ENCODE results near the gene CNTN5.

Gene CNTN5

GRCh38 chr11:99068832-99069231 is 48.1 kb downstream of the CNTN5 start:
- Histone ChIP-seq H4K91ac (ENCODE audit: low read length) (no peak overlapping the region), H3K4me1 (ENCODE audit: control insufficient read depth, insufficient read depth, low read depth, low read length) (no peaks in the 10 kb centered on the region), H2BK120ac (ENCODE audit: low read depth, low read length) (no peak overlapping the region), H3K4ac (ENCODE audit: low read depth in 1 of 2, low read length in 2 of 2) (no peak overlapping the region), H3K9me3 (ENCODE audit: control insufficient read depth, low read length) (no peaks in the 10 kb centered on the region), H4K8ac (ENCODE audit: low read length) (no peak overlapping the region), H3K27ac (ENCODE audit: low read length, poor library complexity, severe bottlenecking) (no peak overlapping the region), H3K9ac (ENCODE audit: low read length) (no peak overlapping the region), H3K14ac (ENCODE audit: low read length in 2 of 2) (no peak overlapping the region), H3K4me2 (ENCODE audit: low read length, poor library complexity, severe bottlenecking) (no peak overlapping the region), H2BK15ac (ENCODE audit: low read depth, poor library complexity, severe bottlenecking) (no peak overlapping the region), H3K79me1 (replicated peaks; ENCODE audit: low read length, poor library complexity, severe bottlenecking) (no peaks in the 10 kb centered on the region), H2AFZ (ENCODE audit: low read depth, low read length) (no peak overlapping the region), H3K4me3 (ENCODE audit: insufficient read depth in 1 of 2, low read depth in 1 of 2, low read length in 2 of 2) (no peak overlapping the region), H3K23ac (ENCODE audit: low read length in 2 of 2) (no peak overlapping the region), H2BK5ac (ENCODE audit: low read depth, low read length, poor library complexity, severe bottlenecking) (no peak overlapping the region), H3K18ac (ENCODE audit: low read depth in 1 of 2, low read length in 2 of 2) (no peak overlapping the region), H2AK5ac (ENCODE audit: low read length, severe bottlenecking) (no peak overlapping the region), H3K36me3 (ENCODE audit: control insufficient read depth in 1 of 2, insufficient read depth in 2 of 2, low read depth in 1 of 2, low read length in 2 of 2) (no peaks in the 10 kb centered on the region), H3K27me3 (ENCODE audit: control insufficient read depth in 1 of 2, insufficient read depth in 1 of 2, low read length in 2 of 2) (no peaks in the 10 kb centered on the region), H2BK12ac (ENCODE audit: low read length in 2 of 2) (no peak overlapping the region)
- WGBS, result no CpG with 5 or more reads among the region's 2 CpGs
- no peak for DNase-seq

GRCh38 chr11:99069856-99070444 is 49.2 kb downstream of the CNTN5 start:
- 12% methylated on average over 6 of the region's 8 CpGs for WGBS
- Histone ChIP-seq H3K9ac (ENCODE audit: low read length) (peak overlapping the region; percentile 70), H3K23ac (ENCODE audit: low read length in 2 of 2) (no peak overlapping the region)

GRCh38 chr11:99079576-99079975 is 58.8 kb downstream of the CNTN5 start:
- Histone ChIP-seq H3K9ac (ENCODE audit: low read length) (no peak overlapping the region), H3K4me2 (ENCODE audit: low read length, poor library complexity, severe bottlenecking) (no peak overlapping the region), H4K91ac (ENCODE audit: low read length) (no peak overlapping the region), H2BK5ac (ENCODE audit: low read depth, low read length, poor library complexity, severe bottlenecking) (no peak overlapping the region), H3K18ac (ENCODE audit: low read depth in 1 of 2, low read length in 2 of 2) (no peak overlapping the region), H3K4me3 (ENCODE audit: insufficient read depth in 1 of 2, low read depth in 1 of 2, low read length in 2 of 2) (no peak overlapping the region), H3K9me3 (ENCODE audit: control insufficient read depth, low read length) (no peaks in the 10 kb centered on the region), H2BK120ac (ENCODE audit: low read depth, low read length) (no peak overlapping the region), H3K14ac (ENCODE audit: low read length in 2 of 2) (no peak overlapping the region), H3K79me1 (replicated peaks; ENCODE audit: low read length, poor library complexity, severe bottlenecking) (no peaks in the 10 kb centered on the region), H2AFZ (ENCODE audit: low read depth, low read length) (no peak overlapping the region), H2AK5ac (ENCODE audit: low read length, severe bottlenecking) (no peak overlapping the region), H2BK15ac (ENCODE audit: low read depth, poor library complexity, severe bottlenecking) (no peak overlapping the region), H3K4me1 (ENCODE audit: control insufficient read depth, insufficient read depth, low read depth, low read length) (no peaks in the 10 kb centered on the region), H3K4ac (ENCODE audit: low read depth in 1 of 2, low read length in 2 of 2) (no peak overlapping the region), H3K27me3 (ENCODE audit: control insufficient read depth in 1 of 2, insufficient read depth in 1 of 2, low read length in 2 of 2) (no peaks in the 10 kb centered on the region), H3K23ac (ENCODE audit: low read length in 2 of 2) (no peak overlapping the region), H4K8ac (ENCODE audit: low read length) (no peak overlapping the region), H2BK12ac (ENCODE audit: low read length in 2 of 2) (no peak overlapping the region), H3K27ac (ENCODE audit: low read length, poor library complexity, severe bottlenecking) (no peak overlapping the region), H3K36me3 (ENCODE audit: control insufficient read depth in 1 of 2, insufficient read depth in 2 of 2, low read depth in 1 of 2, low read length in 2 of 2) (no peaks in the 10 kb centered on the region)
- 63% methylated on average over 3 of the region's 3 CpGs for WGBS
- DNase-seq, result no peak

More at GRCh38 chr11:99069856-99070444, 49.2 kb downstream of the CNTN5 start:
- Histone ChIP-seq H3K36me3 (ENCODE audit: control insufficient read depth in 1 of 2, insufficient read depth in 2 of 2, low read depth in 1 of 2, low read length in 2 of 2) (no peaks in the 10 kb centered on the region), H2AK5ac (ENCODE audit: low read length, severe bottlenecking) (no peak overlapping the region), H3K18ac (ENCODE audit: low read depth in 1 of 2, low read length in 2 of 2) (no peak overlapping the region), H3K4ac (ENCODE audit: low read depth in 1 of 2, low read length in 2 of 2) (no peak overlapping the region), H3K4me2 (ENCODE audit: low read length, poor library complexity, severe bottlenecking) (peak overlapping the region; percentile 37), H3K14ac (ENCODE audit: low read length in 2 of 2) (no peak overlapping the region), H3K79me1 (replicated peaks; ENCODE audit: low read length, poor library complexity, severe bottlenecking) (no peaks in the 10 kb centered on the region), H2BK12ac (ENCODE audit: low read length in 2 of 2) (no peak overlapping the region), H3K27me3 (ENCODE audit: control insufficient read depth in 1 of 2, insufficient read depth in 1 of 2, low read length in 2 of 2) (no peaks in the 10 kb centered on the region), H3K9me3 (ENCODE audit: control insufficient read depth, low read length) (no peaks in the 10 kb centered on the region), H3K27ac (ENCODE audit: low read length, poor library complexity, severe bottlenecking) (no peak overlapping the region), H4K8ac (ENCODE audit: low read length) (no peak overlapping the region), H2AFZ (ENCODE audit: low read depth, low read length) (no peak overlapping the region), H3K4me1 (ENCODE audit: control insufficient read depth, insufficient read depth, low read depth, low read length) (no peaks in the 10 kb centered on the region), H2BK120ac (ENCODE audit: low read depth, low read length) (no peak overlapping the region), H2BK15ac (ENCODE audit: low read depth, poor library complexity, severe bottlenecking) (no peak overlapping the region), H3K4me3 (ENCODE audit: insufficient read depth in 1 of 2, low read depth in 1 of 2, low read length in 2 of 2) (peak overlapping the region; percentile 17 to 83), H2BK5ac (ENCODE audit: low read depth, low read length, poor library complexity, severe bottlenecking) (no peak overlapping the region), H4K91ac (ENCODE audit: low read length) (no peak overlapping the region)
- DNase-seq, result peak; percentile 29

- H3K36me3 ChIP-seq (ENCODE audit: control insufficient read depth in 1 of 2, insufficient read depth in 2 of 2, low read depth in 1 of 2, low read length in 2 of 2), result no peaks in the 10 kb centered on the region
- H3K9me3 ChIP-seq (ENCODE audit: control insufficient read depth, low read length), result no peaks in the 10 kb centered on the region
- no peaks in the 10 kb centered on the region for H3K4me1 ChIP-seq (ENCODE audit: control insufficient read depth, insufficient read depth, low read depth, low read length)
- no peak overlapping the region for H3K4me2 ChIP-seq (ENCODE audit: low read length, poor library complexity, severe bottlenecking)
- H3K4me3 ChIP-seq (ENCODE audit: insufficient read depth in 1 of 2, low read depth in 1 of 2, low read length in 2 of 2), result no peak overlapping the region
- 82% methylated on average over 4 of the region's 5 CpGs for WGBS
- no peak overlapping the region for H3K9ac ChIP-seq (ENCODE audit: low read length)
- no peak overlapping the region for H3K14ac ChIP-seq (ENCODE audit: low read length in 2 of 2)
- no peak overlapping the region for H2BK12ac ChIP-seq (ENCODE audit: low read length in 2 of 2)
- no peak overlapping the region for H2AFZ ChIP-seq (ENCODE audit: low read depth, low read length)
- no peak overlapping the region for H2AK5ac ChIP-seq (ENCODE audit: low read length, severe bottlenecking)
- no peak overlapping the region for H4K8ac ChIP-seq (ENCODE audit: low read length)
- H3K27ac ChIP-seq (ENCODE audit: low read length, poor library complexity, severe bottlenecking), result no peak overlapping the region
- H2BK15ac ChIP-seq (ENCODE audit: low read depth, poor library complexity, severe bottlenecking), result no peak overlapping the region
- H3K18ac ChIP-seq (ENCODE audit: low read depth in 1 of 2, low read length in 2 of 2), result no peak overlapping the region
- DNase-seq, result no peak
- H2BK120ac ChIP-seq (ENCODE audit: low read depth, low read length), result no peak overlapping the region
- no peak overlapping the region for H3K23ac ChIP-seq (ENCODE audit: low read length in 2 of 2)
- H4K91ac ChIP-seq (ENCODE audit: low read length), result no peak overlapping the region
- no peaks in the 10 kb centered on the region for H3K27me3 ChIP-seq (ENCODE audit: control insufficient read depth in 1 of 2, insufficient read depth in 1 of 2, low read length in 2 of 2)
- no peaks in the 10 kb centered on the region for H3K79me1 ChIP-seq (replicated peaks; ENCODE audit: low read length, poor library complexity, severe bottlenecking)
- H2BK5ac ChIP-seq (ENCODE audit: low read depth, low read length, poor library complexity, severe bottlenecking), result no peak overlapping the region
- no peak overlapping the region for H3K4ac ChIP-seq (ENCODE audit: low read depth in 1 of 2, low read length in 2 of 2)
Measured at GRCh38 chr11:99080154-99080553, 59.4 kb downstream of the CNTN5 start.

Measured in mesenchymal stem cell (in vitro differentiated cells and primary cell).